GM18861 (cell line): ENCODE results near the gene MAP3K9.

Source experiments
- ATAC-seq: cut with Tn5 transposase; IDR thresholded peaks from one replicate; pipeline ENCODE4 v1.9.1; 2021; ENCODE audit not compliant: unreplicated experiment

MAP3K9 gene

DNA sequence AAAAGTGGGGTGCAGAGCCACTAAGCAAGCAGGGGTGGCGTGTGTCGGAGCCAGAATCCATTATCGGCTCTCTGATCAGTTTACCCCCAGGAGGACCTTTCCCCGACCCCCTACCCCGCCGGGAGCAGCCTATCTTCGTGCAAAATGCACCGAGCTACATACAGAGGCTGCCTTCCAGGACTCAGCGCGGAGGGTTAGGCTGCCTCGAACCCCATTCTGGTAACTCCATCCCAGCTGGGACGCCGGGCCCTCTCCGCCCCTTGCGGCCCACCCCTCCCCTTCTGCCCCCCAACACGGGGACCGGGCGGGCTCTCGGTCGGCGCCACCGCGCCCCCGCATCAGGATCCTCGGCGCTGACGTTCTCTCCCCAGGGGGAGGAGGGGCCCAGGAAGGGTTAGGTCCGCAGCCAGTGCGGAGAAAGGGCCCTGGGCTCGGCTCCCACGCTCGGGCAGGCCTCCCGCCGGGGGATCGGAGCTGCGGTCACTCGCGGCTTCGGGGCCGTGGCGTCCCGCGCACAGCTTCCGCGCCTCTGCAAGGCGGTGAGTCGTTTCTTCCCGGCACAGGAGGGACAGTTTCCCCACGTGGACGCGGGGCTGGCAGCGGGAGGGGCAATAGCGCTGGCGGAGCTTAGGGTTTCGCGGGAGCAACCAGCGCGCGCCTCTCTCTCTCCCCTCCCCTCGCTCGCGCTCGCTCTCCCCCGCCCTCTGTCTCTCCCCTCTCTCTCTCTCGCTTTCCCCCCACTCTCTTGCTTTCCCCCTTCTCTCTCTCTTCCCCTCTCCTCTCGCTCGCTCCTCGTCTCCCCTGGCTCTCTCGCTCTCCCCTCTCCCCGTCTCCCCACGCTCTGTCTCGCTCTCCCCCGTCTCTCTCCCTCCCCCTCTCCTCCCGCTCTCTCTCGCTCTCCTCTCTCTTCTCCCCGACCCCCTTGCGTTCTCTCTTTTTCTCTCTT lies 12.5 kb upstream of the MAP3K9 start:
- no peak for ATAC-seq

DNA sequence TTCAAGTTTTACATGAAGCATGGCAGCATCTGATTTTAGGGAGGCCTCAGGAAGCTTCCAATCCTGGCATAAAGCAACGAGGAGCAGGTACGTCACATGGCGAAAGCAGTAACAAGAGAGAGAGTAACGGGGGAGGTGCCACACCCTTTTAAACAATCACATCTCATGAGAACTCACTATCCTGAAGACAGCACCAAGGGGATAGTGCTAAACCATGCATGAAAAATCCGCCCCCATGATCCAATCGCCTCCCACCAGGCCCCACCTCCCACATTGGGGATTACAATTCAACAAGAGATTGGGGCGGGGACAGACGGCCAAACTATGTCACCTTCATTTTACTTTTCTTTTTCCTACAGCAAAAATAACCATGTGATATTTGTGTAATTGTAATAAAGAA lies 7.2 kb upstream of the MAP3K9 start:
- no peak for ATAC-seq

DNA sequence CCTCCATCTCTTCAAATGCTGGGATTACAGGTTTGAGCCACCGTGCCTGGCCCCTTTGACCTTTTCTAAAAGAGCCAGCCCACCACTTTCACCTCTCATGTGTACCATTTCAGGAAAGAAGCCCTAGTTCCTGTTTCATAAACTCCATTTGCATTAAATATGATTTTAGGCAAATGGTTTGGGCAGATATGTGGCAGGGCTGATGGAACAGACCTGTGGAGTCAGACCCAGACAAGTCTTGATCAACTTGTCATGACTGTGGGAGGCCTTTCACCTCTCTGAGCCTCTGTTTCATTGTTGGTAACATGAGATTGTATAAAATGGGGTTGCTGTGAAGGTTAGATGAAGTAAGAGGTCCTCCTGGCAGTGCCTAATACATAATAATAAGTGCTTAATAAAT lies 5.2 kb upstream of the MAP3K9 start:
- ATAC-seq = no peak

DNA sequence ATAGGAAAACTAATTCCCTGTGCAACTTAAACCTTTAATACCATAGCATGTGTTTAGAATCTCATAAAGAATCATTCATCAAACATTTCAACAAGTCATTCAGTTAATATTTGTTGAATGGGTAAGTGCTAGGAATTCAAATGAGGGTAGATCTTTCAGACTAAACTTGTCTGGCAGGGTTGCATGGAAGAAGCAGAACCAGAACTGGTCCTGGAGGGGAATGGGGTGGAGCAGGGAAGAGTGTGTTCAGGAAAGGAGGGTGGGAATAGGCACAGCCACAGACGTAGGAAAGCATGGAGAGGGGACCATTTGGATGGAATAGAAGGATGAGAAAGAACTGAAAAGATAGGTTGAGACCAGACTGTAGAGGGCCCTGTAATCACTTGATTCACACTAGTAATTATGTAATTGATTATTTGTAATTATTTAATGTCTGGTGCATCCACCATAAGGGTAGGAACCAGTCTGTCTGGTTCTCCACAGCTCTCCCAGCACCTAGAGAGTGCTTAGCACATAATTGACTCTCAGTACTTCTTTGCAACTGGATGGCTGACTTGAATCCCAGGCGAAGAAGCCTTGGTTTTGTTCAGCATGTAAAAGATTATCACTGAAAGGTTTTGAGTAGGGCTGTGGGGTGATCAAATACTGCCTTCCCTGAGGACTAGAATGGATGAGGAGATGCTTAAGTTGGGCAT lies 3.0 kb upstream of the MAP3K9 start:
- ATAC-seq = no peak

DNA sequence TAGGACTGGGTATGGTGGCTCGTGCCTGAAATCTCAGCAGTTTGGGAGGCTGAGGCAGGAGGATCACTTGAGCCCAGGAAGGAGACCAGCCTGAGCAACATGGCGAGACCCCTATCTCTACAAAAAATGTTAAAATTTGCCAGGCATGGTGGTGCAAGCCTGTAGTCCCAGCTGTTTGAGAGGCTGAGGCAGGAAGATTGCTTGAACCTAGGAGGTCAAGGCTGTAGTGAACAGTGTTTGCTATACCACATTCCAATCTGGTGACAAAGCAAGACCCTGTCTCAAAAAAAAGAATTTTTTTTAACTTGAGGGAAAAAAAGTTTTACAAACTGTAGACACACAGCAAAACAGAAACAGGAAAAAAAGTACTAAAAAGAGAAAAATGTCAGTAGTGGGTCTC lies 2.3 kb upstream of the MAP3K9 start:
- no peak for ATAC-seq

GRCh38 chr14:70811050-70811449 lies 1.7 kb upstream of the MAP3K9 start:
- no peak for ATAC-seq

GRCh38 chr14:70810621-70811020 lies 1.3 kb upstream of the MAP3K9 start:
- no peak for ATAC-seq

GRCh38 chr14:70808416-70809224 lies 693 bp downstream of the MAP3K9 start:
- ATAC-seq = no peak

- no peak for ATAC-seq
These were observed 1.4 kb downstream of the MAP3K9 start for GRCh38 chr14:70807898-70808415.

- ATAC-seq = no peak
These were observed 4.7 kb downstream of the MAP3K9 start for GRCh38 chr14:70804556-70805162.

DNA sequence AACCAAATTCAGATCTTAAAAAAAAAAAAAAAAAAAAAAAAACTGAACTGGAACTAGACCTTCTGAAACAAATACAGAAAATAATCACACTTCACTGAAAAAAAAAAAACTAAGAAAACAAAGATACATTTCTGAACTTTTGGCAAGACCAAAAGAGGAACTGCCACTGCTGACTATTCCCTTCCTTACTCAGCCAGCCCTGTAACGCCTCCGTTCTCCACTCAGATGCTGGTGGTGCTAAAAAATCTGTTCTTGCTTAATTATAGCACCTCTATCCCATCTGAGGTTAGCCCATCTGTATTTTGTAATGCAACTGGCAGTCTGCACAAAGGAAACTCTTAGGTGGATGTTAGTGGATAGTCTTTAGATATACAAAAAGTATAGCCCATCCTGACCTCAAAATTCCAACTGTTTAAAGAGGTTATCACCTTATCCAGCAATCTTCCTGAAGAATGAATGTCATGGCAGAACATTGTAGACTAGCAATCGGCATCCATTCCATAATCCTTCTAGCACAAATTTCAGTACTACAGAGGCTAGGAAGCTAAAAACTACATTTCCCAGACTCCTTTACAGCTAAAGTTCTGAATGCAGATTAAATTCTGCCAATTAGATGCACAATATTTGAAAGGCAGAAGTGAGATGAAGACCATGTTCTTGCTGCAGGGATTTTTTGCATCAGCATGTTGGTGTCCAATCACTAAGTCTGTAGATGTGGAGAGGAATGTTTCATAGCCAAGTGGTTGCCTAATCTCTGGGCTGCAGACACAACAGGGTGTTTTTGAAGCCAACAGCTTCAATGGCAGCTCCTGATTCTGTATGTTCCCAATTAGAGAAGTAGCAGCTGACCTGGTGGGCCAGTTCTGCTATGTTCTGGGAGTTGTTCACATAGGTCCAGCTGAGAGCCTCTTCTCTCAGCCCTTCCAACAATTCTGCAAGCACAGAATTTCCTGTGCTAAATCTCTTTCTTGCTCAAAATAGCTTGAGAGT lies 5.7 kb downstream of the MAP3K9 start:
- ATAC-seq = peak; percentile 57

DNA sequence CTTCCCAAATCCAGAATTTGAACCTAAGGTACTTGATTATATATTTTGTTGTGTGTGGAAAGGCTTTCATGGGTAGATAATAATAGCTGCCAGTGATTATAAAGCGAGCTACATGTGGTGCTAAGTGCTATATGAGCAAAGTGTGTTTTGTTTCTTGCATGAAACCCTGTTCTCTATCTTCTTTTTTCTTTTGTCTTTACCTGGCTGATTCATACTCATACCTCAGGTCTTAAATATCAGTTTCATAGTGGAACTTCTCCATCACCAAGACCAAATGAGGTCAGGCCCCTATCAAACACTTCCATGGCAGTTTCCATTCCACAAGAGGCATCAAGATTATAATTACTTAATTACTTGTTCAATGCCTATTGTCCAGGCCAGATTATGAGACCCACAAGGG lies 6.9 kb downstream of the MAP3K9 start:
- no peak for ATAC-seq

- ATAC-seq = no peak
These were observed 7.5 kb downstream of the MAP3K9 start for GRCh38 chr14:70801836-70802235.

- ATAC-seq = no peak
These were observed 12.8 kb downstream of the MAP3K9 start for GRCh38 chr14:70796551-70796950.

DNA sequence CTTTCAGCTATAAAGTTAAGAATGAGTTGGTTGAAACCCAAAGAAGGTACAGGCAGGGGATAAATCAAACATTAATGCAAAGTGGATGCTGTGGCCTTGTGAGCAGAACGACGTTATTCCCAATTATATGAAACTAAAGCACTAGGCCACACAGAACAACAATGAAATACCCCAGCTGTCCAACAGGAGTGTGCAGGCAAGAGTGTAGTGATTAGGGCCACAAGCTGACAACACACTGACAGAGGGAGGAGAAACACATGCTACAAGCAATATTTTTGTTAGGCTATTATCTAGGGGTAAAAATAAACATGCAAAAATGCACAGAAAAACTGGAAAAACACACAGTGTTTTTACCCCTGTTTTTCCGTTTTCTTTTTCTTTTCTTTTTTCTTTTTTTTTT lies 15.0 kb downstream of the MAP3K9 start:
- ATAC-seq = no peak

DNA sequence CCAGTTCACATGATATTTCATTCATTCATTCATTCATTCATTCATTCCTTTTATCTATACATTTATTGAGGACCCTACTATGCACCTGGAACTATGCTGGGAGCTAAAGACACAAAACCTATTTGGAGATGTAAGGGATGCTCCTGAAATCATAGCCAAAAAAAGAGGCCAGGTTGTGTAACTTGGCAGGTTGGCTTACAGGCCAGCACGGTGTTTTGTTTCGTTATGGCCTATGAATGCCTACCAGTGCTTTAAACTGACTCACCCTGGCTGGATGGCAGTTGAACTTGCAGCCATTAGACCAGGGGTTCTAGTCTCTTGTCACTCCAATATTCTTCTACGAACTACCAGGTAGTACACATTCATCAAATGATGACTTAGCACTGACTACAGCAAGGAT lies 15.7 kb downstream of the MAP3K9 start:
- ATAC-seq = no peak

DNA sequence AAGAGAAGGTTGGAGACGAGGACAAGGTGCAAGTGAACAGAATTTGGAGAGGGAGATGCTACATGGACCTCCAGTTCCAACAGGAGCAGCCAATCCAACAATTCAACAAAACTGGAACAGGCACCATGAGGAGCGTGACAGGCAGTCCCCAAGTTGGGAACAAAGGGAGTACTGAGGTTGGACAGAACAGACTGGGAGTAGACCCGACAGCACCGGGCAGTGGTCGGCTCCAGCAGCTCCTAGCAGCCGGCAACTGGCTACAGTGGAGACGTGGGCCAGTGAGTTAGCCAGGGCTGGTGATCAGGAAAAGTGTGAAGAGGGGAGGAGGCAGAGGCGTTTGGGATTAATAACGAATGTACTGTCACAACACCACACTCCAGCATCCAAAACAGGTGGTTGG lies 16.4 kb downstream of the MAP3K9 start:
- ATAC-seq = no peak

GRCh38 chr14:70791971-70792370 lies 17.3 kb downstream of the MAP3K9 start:
- no peak for ATAC-seq

DNA sequence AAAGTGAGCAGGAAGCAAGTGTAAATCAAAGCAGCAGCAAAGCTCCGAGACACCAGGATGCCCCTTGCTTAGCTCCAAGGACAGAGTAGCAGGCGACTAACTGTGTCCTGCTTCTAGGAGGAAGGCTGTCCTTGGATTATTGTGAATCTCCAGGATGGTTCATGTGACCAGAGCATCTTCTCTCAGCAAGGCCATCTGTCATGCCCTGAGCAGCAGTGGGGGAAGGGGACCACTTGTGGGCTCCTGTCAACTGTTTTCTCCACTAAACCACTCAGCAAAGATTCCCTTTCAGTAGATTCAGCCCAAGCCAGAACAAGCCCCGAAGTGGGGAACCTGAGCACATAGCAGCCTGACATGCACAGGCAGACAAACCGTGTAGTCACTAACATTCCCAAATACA lies 19.4 kb downstream of the MAP3K9 start:
- no peak for ATAC-seq

DNA sequence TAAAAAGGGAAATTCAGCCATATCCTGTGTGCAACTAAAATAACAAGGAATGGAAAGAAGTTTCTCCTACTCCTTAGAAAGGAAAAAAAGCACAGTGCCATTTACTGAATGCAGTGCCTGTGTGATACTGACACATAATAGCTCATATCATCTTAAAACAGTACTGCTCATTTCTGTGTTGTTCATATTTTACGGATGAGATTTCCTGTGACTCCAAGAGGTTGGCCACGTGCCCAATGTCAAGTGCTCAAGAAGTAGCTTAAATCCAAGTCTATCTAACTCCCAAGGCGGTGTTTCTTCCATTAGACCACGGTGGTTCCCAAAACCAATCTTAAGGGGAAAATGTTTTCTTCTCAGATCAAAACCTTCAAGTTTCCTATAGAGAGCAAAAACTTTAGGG lies 20.0 kb downstream of the MAP3K9 start:
- no peak for ATAC-seq
